H1 (cell line): ENCODE data around the gene MYLK.

Experiments used
- CEBPB ChIP-seq: IDR thresholded peaks from 2 replicates; pipeline ENCODE4 v1.6.1; 2012; ENCODE audit warnings: low read depth, low read length
- CTCF ChIP-seq, 3 experiments: IDR thresholded peaks; 1 replicate in 2 of 3; 2 replicates in 1 of 3; pipeline versions ENCODE4 v1.5.1 to v1.6.1; 2011; ENCODE audit warnings: low read length in 3 of 3, mild to moderate bottlenecking in 3 of 3, inconsistent platforms in 2 of 3, low read depth in 1 of 3, moderate library complexity in 1 of 3; ENCODE audit not compliant: insufficient read depth in 1 of 3; ENCODE audit errors: control extremely low read depth in 1 of 3
- E2F6 ChIP-seq: IDR thresholded peaks from 2 replicates; pipeline ENCODE4 v1.6.1; 2012; ENCODE audit warnings: inconsistent platforms
- EGR1 ChIP-seq: IDR thresholded peaks from 2 replicates; pipeline ENCODE4 v1.6.1; 2011; ENCODE audit warnings: low read depth, low read length, borderline replicate concordance
- EP300 ChIP-seq, 2 experiments: IDR thresholded peaks; 1 replicate in 1 of 2; 2 replicates in 1 of 2; pipeline ENCODE4 v1.6.1; 2011 to 2012; ENCODE audit warnings: low read depth in 2 of 2, low read length in 2 of 2, mild to moderate bottlenecking in 2 of 2, borderline replicate concordance in 1 of 2, inconsistent platforms in 1 of 2, moderate library complexity in 1 of 2
- JUN ChIP-seq: IDR thresholded peaks from 2 replicates; pipeline ENCODE4 v1.6.1; 2011; ENCODE audit warnings: low read depth, mild to moderate bottlenecking, improper control_type of control experiment, low read length
- POLR2AphosphoS5 ChIP-seq: IDR thresholded peaks from 2 replicates; pipeline ENCODE4 v1.6.1; 2011; ENCODE audit warnings: low read depth, low read length
- SP1 ChIP-seq: IDR thresholded peaks from 2 replicates; pipeline ENCODE4 v1.6.1; 2011; ENCODE audit warnings: low read depth, low read length

- TF ChIP-seq POLR2AphosphoS5 = no peak
- TF ChIP-seq CTCF (IDR thresholded peaks at IDR 0.05; ENCODE audit: control extremely low read depth in 1 of 3, insufficient read depth in 1 of 3, low read depth in 1 of 3, low read length in 3 of 3) = no peak
- no peak for TF ChIP-seq SP1
- TF ChIP-seq E2F6 = no peak
- no peak for TF ChIP-seq CEBPB
- no peak for TF ChIP-seq EP300 (IDR thresholded peaks at IDR 0.05; ENCODE audit: borderline replicate concordance in 1 of 2, low read depth in 2 of 2, low read length in 2 of 2)
- no peak for TF ChIP-seq EGR1
- TF ChIP-seq JUN = no peak
Observed at GRCh38 chr3:123859177-123859576, 25.0 kb downstream of the MYLK start.
